Testis (tissue), 3 donors: ENCODE data around the gene RAD51C. TPM values are rescaled to one million over a fixed set of nuclear protein-coding genes. Genes with fewer than 3 reads are reported as not detected.

Experiments used
- DNase-seq: peaks from one replicate; pipeline ENCODE4 v3.0.0-alpha.2; 2019
- H3K27ac ChIP-seq, 2 donors: fragments of 200-600 bp; sonication (generic); one replicate each; pipeline ENCODE4 v1.5.1; 2019
- H3K27me3 ChIP-seq: fragments of 200-600 bp; sonication (generic); one replicate; pipeline ENCODE4 v1.5.1; 2019
- H3K36me3 ChIP-seq: fragments of 200-600 bp; sonication (generic); one replicate; pipeline ENCODE4 v1.5.1; 2017; ENCODE audit warnings: low read depth; ENCODE audit errors: missing control alignments
- H3K4me1 ChIP-seq: fragments of 200-600 bp; sonication (generic); one replicate; pipeline ENCODE4 v1.5.1; 2019
- H3K4me3 ChIP-seq, 2 donors: fragments of 200-600 bp; sonication (generic); one replicate each; pipeline ENCODE4 v1.5.1; 2017 to 2019
- H3K9me3 ChIP-seq: fragments of 200-600 bp; sonication (generic); one replicate; pipeline ENCODE4 v1.5.1; 2017
- CTCF ChIP-seq, 3 experiments: fragments of 450-650 bp in 2 of 3; fragments of 200-600 bp in 1 of 3; sonication (generic) in 1 of 3; IDR thresholded peaks; one replicate each; pipeline ENCODE4 v1.5.1; 2016 to 2019; ENCODE audit warnings: antibody characterized with exemption in 3 of 3, mild to moderate bottlenecking in 2 of 3, moderate library complexity in 1 of 3
- POLR2A ChIP-seq: fragments of 450-650 bp; IDR thresholded peaks from one replicate; pipeline ENCODE4 v1.6.1; 2017; ENCODE audit warnings: antibody characterized with exemption, mild to moderate bottlenecking, moderate library complexity
- WGBS, 2 donors: methylation state at CpG; one replicate each; pipeline ENCODE4 v1.1.5; 2018; 5-methylcytosine and 5-hydroxymethylcytosine counted together
- intact Hi-C: fragments of 100-400 bp; cut with DNase I; formaldehyde crosslinking; loops from one replicate; pipeline ENCODE4 v1.15.1; 2023; ENCODE audit warnings: low total_unique reads
- polyA plus RNA-seq: library from polyadenylated mRNA; stranded (reverse); fragments of 350-450 nt; fragmentation: Illumina TruSeq; extraction: RNeasy Lipid Tissue Mini Kit (QIAGEN cat#74804); gene quantifications from one replicate; pipeline ENCODE4 v1.2.3, GENCODE V29; 2014; ENCODE audit warnings: low read depth, low replicate concordance; ENCODE audit not compliant: insufficient read depth
- total RNA-seq, 2 donors: library from RNA; depleted of rRNA; stranded (reverse); fragments of >200 nt; gene quantifications; one replicate each; pipeline ENCODE4 v1.2.3, GENCODE V29; 2016

The RAD51C gene
- total and polyA plus RNA-seq, 3 donors from 2014 or later: 44.5 to 63.4 (median 53.5) TPM

GRCh38 chr17:58665946-58666857 lies 26.2 kb upstream of the RAD51C start:
- WGBS, 2 donors: 64 to 69% methylated on average over 25 of the region's 25 CpGs
- Histone ChIP-seq H3K4me1 (no peaks in the 10 kb centered on the region), H3K27ac (peak overlapping the region in 1 of 2 donors; percentile 50), H3K27me3 (no peaks in the 10 kb centered on the region), H3K9me3 (no peaks in the 10 kb centered on the region), H3K4me3 (peak overlapping the region; percentile 19 to 39), H3K36me3 (no peaks in the 10 kb centered on the region)
- intact Hi-C loops: no loop called here
- TF ChIP-seq CTCF (IDR thresholded peaks at IDR 0.05): no peak
- no peak for TF ChIP-seq POLR2A
- no peak for DNase-seq

GRCh38 chr17:58666858-58667267 lies 25.5 kb upstream of the RAD51C start:
- Histone ChIP-seq H3K4me3 (peak overlapping the region; percentile 19 to 39), H3K36me3 (no peaks in the 10 kb centered on the region), H3K27me3 (no peaks in the 10 kb centered on the region), H3K27ac (peak overlapping the region in 1 of 2 donors; percentile 50), H3K4me1 (no peaks in the 10 kb centered on the region), H3K9me3 (no peaks in the 10 kb centered on the region)
- TF ChIP-seq POLR2A (no peak), CTCF (IDR thresholded peaks at IDR 0.05) (no peak)
- intact Hi-C loops: no loop called here
- 22 to 36% methylated on average over 19 of the region's 19 CpGs for WGBS, 2 donors
- DNase-seq: peak; percentile 84

- TF ChIP-seq CTCF (IDR thresholded peaks at IDR 0.05) (no peak), POLR2A (no peak)
- intact Hi-C loops: no loop called here
- DNase-seq: no peak
- no peaks in the 10 kb centered on the region for H3K9me3 ChIP-seq
- 67 to 92% methylated on average over 1 of the region's 1 CpG for WGBS, 2 donors
- H3K4me1 ChIP-seq: no peaks in the 10 kb centered on the region
- H3K36me3 ChIP-seq: no peaks in the 10 kb centered on the region
- no peak overlapping the region for H3K27ac ChIP-seq
- H3K4me3 ChIP-seq: no peak overlapping the region
- H3K27me3 ChIP-seq: no peaks in the 10 kb centered on the region
Observed at GRCh38 chr17:58667934-58668597, 24.3 kb upstream of the RAD51C start.

- intact Hi-C loops: no loop called here
- no peaks in the 10 kb centered on the region for H3K27me3 ChIP-seq
- no peaks in the 10 kb centered on the region for H3K36me3 ChIP-seq
- no peaks in the 10 kb centered on the region for H3K9me3 ChIP-seq
- H3K27ac ChIP-seq: no peak overlapping the region
- no peak for TF ChIP-seq CTCF (IDR thresholded peaks at IDR 0.05)
- TF ChIP-seq POLR2A: no peak
- H3K4me1 ChIP-seq: no peaks in the 10 kb centered on the region
- no peak overlapping the region for H3K4me3 ChIP-seq
- 90 to 91% methylated on average over 2 of the region's 2 CpGs for WGBS, 2 donors
- DNase-seq: no peak
Observed at GRCh38 chr17:58668598-58668935, 23.8 kb upstream of the RAD51C start.
